Liver (tissue), 3 donors: ENCODE measurements around the gene GORAB.

Experiments used
- ATF3 ChIP-seq: IDR thresholded peaks from 2 replicates; pipeline ENCODE4 v1.6.1; 2016; ENCODE audit warnings: antibody characterized with exemption
- CTCF ChIP-seq: fragments of 150-350 bp; IDR thresholded peaks from 2 replicates; pipeline ENCODE4 v1.5.1; 2017; ENCODE audit warnings: improper control_type of control experiment, low read depth, low read length; ENCODE audit not compliant: missing input control
- FOXA1 ChIP-seq: IDR thresholded peaks from 2 replicates; pipeline ENCODE4 v1.6.1; 2016; ENCODE audit warnings: antibody characterized with exemption
- FOXA2 ChIP-seq: IDR thresholded peaks from 2 replicates; pipeline ENCODE4 v1.6.1; 2016; ENCODE audit warnings: antibody characterized with exemption
- GABPA ChIP-seq, 2 donors: IDR thresholded peaks in 1 of 2; conservative IDR thresholded peaks in 1 of 2; 2 replicates each; pipeline ENCODE4 v1.6.1; 2016; ENCODE audit warnings: antibody characterized with exemption in 2 of 2, mild to moderate bottlenecking in 1 of 2, moderate library complexity in 1 of 2
- NR2F2 ChIP-seq: IDR thresholded peaks from 2 replicates; pipeline ENCODE4 v1.6.1; 2016; ENCODE audit warnings: antibody characterized with exemption
- RAD21 ChIP-seq, 2 donors: IDR thresholded peaks; 2 replicates each; pipeline ENCODE4 v1.6.1; 2016; ENCODE audit warnings: antibody characterized with exemption in 2 of 2, mild to moderate bottlenecking in 2 of 2
- REST ChIP-seq: IDR thresholded peaks from 2 replicates; pipeline ENCODE4 v1.6.1; 2016; ENCODE audit warnings: antibody characterized with exemption, mild to moderate bottlenecking
- RXRA ChIP-seq, 2 donors: IDR thresholded peaks; 2 replicates each; pipeline ENCODE4 v1.6.1; 2017 to 2018; ENCODE audit warnings: antibody characterized with exemption in 2 of 2, mild to moderate bottlenecking in 1 of 2
- SP1 ChIP-seq: IDR thresholded peaks from 2 replicates; pipeline ENCODE4 v1.6.1; 2018; ENCODE audit warnings: antibody characterized with exemption, mild to moderate bottlenecking
- TAF1 ChIP-seq: conservative IDR thresholded peaks from 2 replicates; pipeline ENCODE4 v1.6.1; 2016; ENCODE audit warnings: antibody characterized with exemption, mild to moderate bottlenecking
- YY1 ChIP-seq: IDR thresholded peaks from 2 replicates; pipeline ENCODE4 v1.6.1; 2016; ENCODE audit warnings: antibody characterized with exemption, mild to moderate bottlenecking
- TF ChIP-seq, protein P1 (sequence below): IDR thresholded peaks from 2 replicates; pipeline ENCODE4 v1.6.1; 2016; ENCODE audit warnings: antibody characterized with exemption
- donor health status: healthy.
- donor health status: healthy.

GRCh38 chr1:170539154-170539553 is 7.2 kb downstream of the GORAB start:
- TF ChIP-seq FOXA2 (no peak), FOXA1 (no peak), CTCF (no peak), YY1 (no peak), RAD21 (IDR thresholded peaks at IDR 0.05) (no peak), TAF1 (no peak), REST (no peak), SP1 (no peak), GABPA (IDR thresholded peaks at IDR 0.05 in 1 of 2, conservative IDR thresholded peaks at IDR 0.05 in 1 of 2) (no peak), NR2F2 (no peak), ATF3 (no peak), RXRA (IDR thresholded peaks at IDR 0.05) (no peak)
- TF ChIP-seq, protein P1, sequence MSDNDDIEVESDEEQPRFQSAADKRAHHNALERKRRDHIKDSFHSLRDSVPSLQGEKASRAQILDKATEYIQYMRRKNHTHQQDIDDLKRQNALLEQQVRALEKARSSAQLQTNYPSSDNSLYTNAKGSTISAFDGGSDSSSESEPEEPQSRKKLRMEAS: no peak
